GM12801 (cell line): Measurements from ENCODE around the gene FMN2.

Experiments
- TF ChIP-seq, protein P1 (sequence below): IDR thresholded peaks from one replicate; pipeline ENCODE4 v1.5.1; 2011; ENCODE audit warnings: control low read depth; ENCODE audit not compliant: insufficient read length; ENCODE audit errors: extremely low read depth

The FMN2 gene

GRCh38 chr1:240414237-240414636, 322.6 kb downstream of the FMN2 start:
- TF ChIP-seq, protein P1, sequence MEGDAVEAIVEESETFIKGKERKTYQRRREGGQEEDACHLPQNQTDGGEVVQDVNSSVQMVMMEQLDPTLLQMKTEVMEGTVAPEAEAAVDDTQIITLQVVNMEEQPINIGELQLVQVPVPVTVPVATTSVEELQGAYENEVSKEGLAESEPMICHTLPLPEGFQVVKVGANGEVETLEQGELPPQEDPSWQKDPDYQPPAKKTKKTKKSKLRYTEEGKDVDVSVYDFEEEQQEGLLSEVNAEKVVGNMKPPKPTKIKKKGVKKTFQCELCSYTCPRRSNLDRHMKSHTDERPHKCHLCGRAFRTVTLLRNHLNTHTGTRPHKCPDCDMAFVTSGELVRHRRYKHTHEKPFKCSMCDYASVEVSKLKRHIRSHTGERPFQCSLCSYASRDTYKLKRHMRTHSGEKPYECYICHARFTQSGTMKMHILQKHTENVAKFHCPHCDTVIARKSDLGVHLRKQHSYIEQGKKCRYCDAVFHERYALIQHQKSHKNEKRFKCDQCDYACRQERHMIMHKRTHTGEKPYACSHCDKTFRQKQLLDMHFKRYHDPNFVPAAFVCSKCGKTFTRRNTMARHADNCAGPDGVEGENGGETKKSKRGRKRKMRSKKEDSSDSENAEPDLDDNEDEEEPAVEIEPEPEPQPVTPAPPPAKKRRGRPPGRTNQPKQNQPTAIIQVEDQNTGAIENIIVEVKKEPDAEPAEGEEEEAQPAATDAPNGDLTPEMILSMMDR: no peak

GRCh38 chr1:240415532-240415931, 323.8 kb downstream of the FMN2 start:
- TF ChIP-seq, protein P1: no peak

DNA sequence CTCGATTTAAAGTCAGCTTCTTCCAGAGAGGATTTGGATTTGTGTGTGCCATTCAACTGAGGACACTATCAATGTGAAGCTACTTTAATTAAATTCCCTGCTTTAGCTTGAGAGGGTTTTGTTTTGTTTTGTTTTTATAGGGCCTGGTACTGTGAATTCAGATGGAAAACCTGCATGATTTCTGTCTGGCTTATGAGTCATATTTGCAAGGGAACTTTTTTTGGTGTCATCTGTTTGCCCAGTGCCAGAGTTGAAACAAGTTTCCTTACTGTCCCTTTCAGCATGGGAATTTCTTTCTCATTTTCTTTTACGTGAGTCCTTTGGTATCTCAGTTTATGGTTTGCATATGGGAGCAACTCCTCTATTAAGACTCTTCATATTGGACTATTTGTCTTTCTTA, 325.6 kb downstream of the FMN2 start:
- TF ChIP-seq, protein P1: no peak

GRCh38 chr1:240420766-240421165, 329.1 kb downstream of the FMN2 start:
- TF ChIP-seq, protein P1: no peak

- TF ChIP-seq, protein P1: no peak
Measured at GRCh38 chr1:240423246-240423924, 331.7 kb downstream of the FMN2 start.

GRCh38 chr1:240424740-240425464, 333.2 kb downstream of the FMN2 start:
- TF ChIP-seq, protein P1: no peak

DNA sequence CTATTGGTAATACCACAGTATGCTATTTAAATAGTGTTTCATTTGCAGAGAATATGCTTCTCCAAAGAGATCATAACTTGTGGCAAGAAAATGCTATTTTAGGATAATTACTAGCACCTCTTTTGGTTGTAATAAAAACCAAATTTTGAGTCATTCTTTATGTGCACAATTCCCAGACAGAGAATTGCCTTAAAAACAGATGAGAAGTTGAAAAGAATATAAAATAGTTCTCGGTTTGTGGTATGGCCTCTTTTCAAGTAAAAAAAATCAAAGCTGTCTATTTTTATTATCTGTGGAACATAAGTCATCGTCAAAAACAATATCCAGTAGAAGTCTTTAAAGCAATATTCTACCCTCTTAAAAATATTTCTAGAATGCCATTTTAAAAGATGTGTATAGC, 334.4 kb downstream of the FMN2 start:
- TF ChIP-seq, protein P1: no peak
